Measurements from ENCODE around the gene KCNC3. TPM values are rescaled to one million over a fixed set of nuclear protein-coding genes. Genes with fewer than 3 reads are reported as not detected.

The KCNC3 gene
- total and polyA plus RNA-seq, 10 of the 15 experiments (the other 5 are each of a cell fraction or from before 2014, with no cell fraction given) = 0.08 to 3.8 (median 0.44) TPM; not detected in 2

GRCh38 chr19:50368649-50369570 is 39.7 kb upstream of the KCNC3 start (continued):
- TF ChIP-seq POU2F2 (IDR thresholded peaks at IDR 0.05; ENCODE audit: borderline replicate concordance, low read depth, low read length) (0 out of 3 replicates have a peak, but pooled peaks have one; percentile 9), RAD21 (IDR thresholded peaks at IDR 0.05; ENCODE audit: insufficient read depth, low read depth, low read length) (peak; percentile 77), TCF7 (IDR thresholded peaks at IDR 0.05; ENCODE audit: borderline replicate concordance) (no peak), BCL3 (IDR thresholded peaks at IDR 0.05; ENCODE audit: borderline replicate concordance, insufficient read depth, low read depth, low read length, poor library complexity, severe bottlenecking) (no peak), SIX5 (IDR thresholded peaks at IDR 0.05; ENCODE audit: low read depth, low read length, severe bottlenecking) (no peak), BACH1 (IDR thresholded peaks at IDR 0.05; ENCODE audit: borderline replicate concordance) (no peak), PRDM15 (CRISPR knock-in tag; IDR thresholded peaks at IDR 0.05) (0 out of 2 replicates have a peak, but pooled peaks have one; percentile 31), SRF (IDR thresholded peaks at IDR 0.05; ENCODE audit: low read depth in 2 of 2, low read length in 2 of 2) (no peak), NFYA (IDR thresholded peaks at IDR 0.05; ENCODE audit: borderline replicate concordance, low read depth, low read length) (no peak), NFYB (IDR thresholded peaks at IDR 0.05; ENCODE audit: insufficient read depth, low read depth, low read length) (peak; percentile 76), MYC (IDR thresholded peaks at IDR 0.05; ENCODE audit: insufficient read depth, insufficient read length, insufficient replicate concordance, low read length, severe bottlenecking) (no peak), IRF3 (IDR thresholded peaks at IDR 0.05) (no peak), EED (IDR thresholded peaks at IDR 0.05; ENCODE audit: low read depth) (peak; percentile 99), RB1 (IDR thresholded peaks at IDR 0.05; ENCODE audit: borderline replicate concordance) (0 out of 2 replicates have a peak, but pooled peaks have one; percentile 58), MLLT1 (IDR thresholded peaks at IDR 0.05) (0 out of 2 replicates have a peak, but pooled peaks have one; percentile 17), E4F1 (IDR thresholded peaks at IDR 0.05; ENCODE audit: borderline replicate concordance, partially characterized antibody) (peak; percentile 28)
